Stimulated activated CD4-positive, alpha-beta T cell treated with anti-CD3 and anti-CD28 coated beads, Interleukin-4, amount 100 ng/mL, for 4 hours (primary cell): ENCODE data around the gene FGF23.
A peak's percentile ranks its signal among the peaks of the same experiment; 100 is the strongest.

Experiments
- DNase-seq, 2 experiments: peaks; one replicate each; pipeline ENCODE4 v3.0.0-alpha.2; 2020

The FGF23 gene

DNA sequence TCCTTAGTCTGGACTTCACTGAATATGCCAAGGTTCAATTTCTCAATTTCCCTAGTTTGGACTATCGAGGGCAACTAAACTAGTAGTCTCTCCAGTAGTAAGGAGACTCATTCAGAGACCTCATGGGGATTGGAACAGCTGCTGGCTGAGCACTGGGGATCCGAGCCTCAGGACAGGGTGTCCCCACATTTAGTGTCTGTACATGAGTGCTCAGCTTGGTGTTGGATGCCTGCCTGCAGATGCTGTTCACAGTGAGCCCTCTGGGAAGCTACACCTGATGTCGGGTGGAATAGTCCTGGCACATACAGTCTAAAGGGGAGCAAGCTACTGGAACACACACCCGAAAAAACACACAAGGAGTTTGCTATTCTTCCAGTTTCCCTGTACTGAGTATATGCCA is 820 bp upstream of the FGF23 start:
- no peak for DNase-seq

DNA sequence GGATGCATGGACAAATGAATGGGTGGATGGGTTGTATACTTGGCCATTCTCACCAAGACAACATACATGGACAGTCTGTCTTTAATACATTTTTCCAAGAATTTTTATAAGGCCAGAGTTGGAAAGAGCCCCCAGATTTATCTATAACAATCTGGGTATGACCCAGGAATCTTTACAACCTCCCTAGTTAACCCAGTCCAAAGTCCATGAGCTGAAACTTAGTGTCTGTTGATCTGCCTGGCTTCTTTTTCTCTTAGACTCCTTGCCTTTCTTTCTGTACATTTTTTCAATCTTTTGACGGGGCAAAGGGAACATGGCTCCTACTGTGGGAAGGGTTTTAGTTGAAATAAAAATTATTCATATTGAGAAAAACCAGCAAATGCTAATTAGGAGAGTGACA is 740 bp downstream of the FGF23 start:
- DNase-seq: no peak

DNA sequence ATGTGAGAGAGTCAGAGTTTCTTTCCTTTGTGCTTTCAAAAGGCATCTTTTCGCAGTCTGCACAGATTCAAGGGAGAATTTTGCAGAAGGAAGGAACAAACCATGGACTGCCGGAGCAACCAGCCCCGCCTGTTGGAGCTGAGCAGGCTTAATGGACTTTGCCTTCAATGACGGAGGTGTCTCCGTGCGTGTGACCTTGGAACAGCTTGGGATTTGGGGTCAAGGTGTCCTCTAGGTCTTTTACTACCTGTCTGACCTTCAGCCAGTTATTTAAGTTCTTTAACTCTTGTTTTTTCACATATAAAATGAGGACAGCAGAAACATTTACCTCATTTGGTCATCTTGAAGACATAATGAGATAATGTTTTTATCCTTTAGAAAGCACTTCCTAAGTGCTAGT is 4.1 kb downstream of the FGF23 start:
- no peak for DNase-seq

DNA sequence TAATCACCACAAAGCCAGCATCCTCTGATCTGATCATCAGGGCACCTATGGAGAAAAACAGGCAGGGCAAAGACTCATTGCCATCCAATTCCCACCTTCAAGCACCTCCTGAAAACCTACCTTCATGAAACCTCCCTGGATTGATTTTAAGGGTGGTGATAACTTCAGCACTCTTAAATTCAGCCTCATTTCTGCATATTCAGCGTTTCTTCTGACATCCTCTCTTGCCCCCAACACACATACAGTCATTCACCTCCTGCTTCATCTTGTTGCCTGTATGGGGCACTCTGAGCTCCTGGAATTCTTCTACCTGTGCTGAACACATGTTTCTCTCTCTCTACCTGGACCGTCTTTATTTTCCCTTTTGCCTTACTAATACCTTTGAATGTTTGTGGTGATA is 6.9 kb downstream of the FGF23 start:
- DNase-seq: no peak

DNA sequence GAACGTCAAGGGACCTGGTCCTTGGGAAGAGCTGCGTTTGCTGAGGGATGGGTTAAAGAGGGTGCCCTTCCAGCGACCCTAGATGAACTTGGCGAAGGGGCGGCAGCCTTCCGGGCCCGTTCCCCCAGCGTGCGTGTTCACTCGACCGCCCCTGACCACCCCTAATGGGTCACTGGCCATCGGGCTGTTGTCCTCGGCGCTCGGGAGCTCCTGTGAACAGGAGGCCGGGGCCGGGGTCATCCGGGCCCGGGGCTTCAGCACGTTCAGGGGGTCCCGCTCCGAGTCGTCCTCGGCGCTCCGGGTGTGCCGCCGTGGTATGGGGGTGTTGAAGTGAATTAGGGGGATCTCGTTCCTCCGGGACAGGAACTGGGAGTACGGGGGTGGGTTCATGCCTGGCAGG is 9.2 kb downstream of the FGF23 start:
- DNase-seq: no peak

DNA sequence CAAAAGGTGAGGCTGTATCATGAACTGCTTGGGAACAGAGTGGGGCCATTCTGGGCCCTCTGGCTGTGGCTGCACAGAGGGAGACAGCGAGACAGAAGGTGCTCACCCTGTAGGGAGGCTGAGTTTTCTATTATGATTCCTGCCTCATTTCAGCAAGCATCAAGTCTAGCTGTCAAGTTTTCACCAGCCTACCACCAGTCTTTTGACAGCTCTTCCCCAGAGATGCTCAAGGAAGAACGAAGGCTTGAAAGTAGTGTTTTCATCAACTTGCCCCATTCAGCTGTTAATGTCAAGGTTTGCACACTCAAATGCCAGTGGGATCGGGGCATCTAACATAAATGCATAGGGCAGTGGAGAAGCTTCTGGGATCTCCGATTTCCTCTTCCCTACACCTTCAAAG is 10.0 kb downstream of the FGF23 start:
- DNase-seq: no peak

DNA sequence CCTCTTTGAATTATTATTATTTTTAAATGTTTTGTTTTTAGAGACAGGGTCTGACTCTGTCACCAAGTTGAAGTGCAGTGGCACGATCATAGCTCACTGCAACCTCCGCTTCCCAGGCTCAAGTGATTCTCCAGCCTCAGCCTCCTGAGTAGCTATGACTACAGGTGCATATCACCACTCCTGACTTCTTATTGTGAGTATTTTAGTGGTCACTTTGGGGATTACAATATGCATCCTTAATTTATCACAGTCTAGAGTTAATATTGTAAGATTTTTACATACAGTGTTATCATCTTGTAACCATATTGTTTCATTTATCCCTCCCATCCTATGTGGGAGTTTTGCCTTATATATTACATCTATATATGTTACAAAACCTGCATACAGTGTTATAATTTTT is 13.4 kb downstream of the FGF23 start:
- DNase-seq: no peak

DNA sequence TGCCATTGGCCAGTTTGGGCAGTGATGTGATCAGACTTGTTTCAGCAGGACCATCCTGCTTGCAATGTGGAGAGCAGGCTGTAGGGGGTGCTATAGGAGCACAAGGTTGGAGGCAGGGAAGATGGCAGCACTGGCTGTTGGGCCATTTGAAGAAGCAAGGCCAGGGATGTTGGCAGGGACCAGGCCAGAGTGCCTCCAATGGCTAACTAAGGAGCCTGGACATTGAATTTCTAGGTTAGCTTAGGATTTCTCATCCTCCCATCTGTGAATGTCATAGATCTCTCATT is 23.5 kb downstream of the FGF23 start:
- DNase-seq: peak in 1 of 2 experiments; percentile 34

DNA sequence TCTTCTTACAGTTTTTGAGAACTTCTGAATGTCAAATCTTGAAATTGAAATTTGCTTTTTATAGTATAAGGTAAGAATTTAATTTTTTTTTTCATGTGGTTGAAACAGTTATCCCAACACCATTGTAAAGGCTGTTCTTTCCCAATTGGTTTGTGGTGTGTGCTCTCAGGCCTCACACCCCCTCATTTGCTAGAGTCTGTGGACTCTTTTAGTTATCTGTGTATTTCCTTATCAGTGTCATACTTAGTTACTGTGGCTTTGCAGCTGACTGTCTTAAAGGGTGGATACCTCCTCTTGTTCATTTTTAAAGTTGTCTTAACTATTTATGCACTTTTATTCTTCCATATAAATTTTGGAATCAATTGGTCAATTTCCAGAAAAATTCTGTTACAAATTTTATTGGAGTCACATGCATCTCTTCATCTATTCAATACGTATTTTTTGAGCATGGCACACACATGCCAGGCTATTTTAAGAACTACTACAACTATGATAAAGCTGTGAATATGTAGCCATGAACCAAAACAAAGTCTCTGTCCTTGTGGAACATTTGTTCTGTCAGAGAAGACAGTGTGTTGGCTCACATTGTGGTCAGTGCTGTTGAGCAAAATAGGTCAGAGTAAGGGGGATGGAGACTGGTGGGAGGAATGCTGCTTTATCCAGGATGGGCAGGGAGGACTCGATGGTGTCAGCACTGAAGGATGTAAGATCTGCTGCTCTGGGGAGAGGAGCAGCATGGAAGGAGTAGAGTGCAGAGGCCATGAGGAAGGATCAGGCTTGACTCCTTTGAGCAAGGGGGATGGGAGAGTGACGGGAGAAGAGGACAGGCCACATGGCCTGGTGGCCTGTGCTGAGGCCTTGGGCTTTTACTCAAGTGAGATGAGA is 24.1 kb downstream of the FGF23 start:
- DNase-seq: no peak

DNA sequence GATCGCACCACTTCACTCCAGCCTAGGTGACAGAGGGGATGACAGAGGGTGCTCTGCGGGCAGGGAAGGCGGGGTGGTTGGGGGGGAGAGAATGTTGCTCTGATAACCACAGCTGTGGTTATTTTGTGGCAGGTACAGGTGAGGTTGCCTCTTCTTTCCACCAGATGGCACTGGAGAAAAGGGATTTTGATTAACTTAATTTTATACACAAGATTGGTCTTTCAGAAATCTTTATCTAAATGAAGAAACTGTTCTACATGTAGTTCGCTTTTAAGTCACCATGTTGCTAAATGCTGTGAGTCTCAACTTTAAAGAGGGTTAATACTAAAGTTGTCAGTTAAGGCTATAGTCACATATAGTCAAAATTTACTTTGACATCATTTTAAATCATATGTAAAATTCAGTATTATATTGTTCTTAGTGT is 25.7 kb downstream of the FGF23 start:
- DNase-seq: peak in 1 of 2 experiments; percentile 27

DNA sequence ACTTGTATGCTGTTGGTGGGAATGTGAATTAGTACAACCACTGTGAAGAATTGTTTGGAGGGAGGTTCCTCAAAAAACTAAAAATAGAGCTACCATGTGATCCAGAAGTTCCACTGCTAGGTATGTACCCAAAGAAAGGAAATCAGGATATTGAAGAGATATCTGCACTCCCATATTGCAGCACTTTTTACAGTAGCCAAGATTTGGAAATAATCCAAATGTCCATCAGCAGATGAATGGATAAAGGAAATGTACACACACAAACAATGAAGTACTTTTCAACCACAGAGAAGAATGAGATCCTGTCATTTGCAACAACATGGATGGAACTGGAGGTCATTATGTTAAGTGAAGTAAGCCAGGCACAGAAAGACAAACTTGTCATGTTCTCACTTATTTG is 32.6 kb downstream of the FGF23 start:
- DNase-seq: no peak

DNA sequence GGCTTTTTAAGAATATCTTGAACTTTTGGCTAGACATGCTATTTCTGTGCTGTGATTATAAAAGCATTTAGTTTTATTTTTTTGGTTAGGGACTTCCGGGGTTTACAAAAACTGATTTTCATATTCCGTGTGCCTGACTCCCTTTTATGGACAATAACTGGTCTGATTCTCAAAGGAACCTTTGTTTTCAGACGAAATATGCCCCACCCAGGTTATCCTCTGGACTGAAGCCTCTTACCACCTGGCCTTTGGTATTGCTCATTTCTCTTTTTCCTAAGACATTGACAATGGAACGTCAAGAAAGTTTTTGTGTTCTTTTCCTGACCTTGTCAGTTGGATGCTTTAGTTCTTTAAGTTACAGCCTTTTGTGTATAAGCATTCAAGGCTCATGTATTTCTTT is 47.7 kb downstream of the FGF23 start:
- no peak for DNase-seq

DNA sequence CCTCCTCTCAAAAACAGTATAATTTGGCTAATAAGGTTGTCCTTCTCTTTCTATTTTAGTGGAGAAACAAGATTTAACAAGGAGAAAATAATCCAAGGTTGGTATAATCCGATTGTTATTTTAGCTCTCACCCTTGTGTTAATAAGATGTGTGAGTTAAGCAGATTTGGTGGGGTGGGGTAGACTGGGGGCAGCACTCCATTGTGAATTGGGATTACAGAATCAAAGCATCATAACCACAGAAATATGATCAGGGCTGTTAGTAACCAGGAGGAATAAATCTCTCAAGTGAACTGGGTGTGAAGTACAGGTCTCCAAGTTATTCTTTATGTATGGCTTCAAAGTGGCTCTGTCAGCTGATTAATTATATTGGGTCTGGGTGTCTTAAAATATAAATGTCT is 48.3 kb downstream of the FGF23 start:
- no peak for DNase-seq

DNA sequence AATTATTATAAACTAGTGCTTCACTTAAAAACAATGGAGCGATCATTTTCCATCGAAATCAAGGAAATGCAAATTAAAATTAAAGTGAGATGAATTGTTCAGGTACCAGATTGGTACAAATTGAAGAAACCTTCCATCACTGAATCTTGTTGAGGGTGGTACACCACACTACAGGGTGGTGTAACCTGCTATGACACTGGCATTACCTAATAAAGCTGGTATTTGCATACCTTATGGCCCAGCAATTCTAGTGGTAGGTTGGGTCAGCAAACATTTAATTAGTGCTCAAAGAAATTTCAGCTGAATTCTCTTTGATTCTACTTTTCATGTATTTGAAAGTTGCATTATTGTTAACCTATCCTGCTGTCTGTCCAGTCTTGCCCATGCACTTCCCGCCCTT is 49.3 kb downstream of the FGF23 start:
- no peak for DNase-seq

DNA sequence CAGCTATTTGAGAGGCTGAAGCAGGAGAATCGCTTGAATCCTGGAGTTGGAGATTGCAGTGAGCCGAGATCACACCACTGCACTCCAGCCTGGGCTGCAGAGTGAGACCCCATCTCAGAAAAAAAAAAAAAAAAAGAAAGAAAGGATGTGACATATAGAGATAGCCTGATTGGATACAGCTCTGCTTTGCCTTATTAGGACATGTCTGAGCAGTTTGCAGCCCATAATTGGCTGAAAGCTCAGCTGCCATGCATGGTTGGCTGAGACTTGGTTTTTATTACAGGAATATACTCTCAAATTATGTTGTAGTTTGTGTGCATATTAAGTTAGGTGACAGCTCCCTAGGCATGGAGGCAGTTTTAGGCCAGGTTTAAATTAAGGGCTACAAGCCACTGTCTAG is 52.2 kb downstream of the FGF23 start:
- no peak for DNase-seq

DNA sequence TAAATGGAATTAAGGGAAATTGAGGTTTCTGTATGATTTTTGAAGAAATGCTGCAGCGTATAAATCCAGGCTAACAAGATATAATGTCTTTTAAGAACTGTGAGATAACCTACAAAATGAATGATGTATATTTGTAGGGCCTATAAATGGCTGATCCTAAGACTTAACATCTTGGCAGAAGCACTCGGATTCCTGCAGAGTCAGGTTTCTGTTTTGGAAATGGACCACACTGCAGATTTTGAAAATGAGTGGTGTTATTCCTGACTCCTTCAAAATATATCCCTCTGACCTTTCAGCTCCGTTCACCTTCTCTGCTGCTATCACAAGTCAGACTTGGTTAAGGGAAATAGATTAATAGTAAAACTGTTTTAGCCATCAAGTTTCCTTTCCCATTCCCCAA is 53.5 kb downstream of the FGF23 start:
- no peak for DNase-seq

DNA sequence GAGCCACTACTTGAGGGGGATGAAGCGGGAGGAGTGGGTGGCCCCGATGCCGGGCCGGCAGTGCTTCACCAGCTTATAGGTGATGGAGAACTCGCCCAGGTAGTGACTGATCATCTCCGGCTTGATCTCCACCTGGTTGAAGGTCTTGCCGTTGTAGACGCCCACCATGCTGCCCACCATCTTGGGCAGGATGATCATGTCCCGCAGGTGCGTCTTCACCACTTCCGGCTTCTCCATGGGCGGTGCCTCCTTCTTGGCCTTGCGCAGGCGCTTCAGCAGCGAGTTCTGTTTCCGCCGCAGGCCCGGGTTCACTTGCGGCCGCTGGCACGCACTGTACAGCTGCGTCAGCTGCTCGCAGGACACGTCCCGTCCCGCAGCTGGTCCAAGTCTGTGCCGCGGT is 55.1 kb downstream of the FGF23 start:
- no peak for DNase-seq

DNA sequence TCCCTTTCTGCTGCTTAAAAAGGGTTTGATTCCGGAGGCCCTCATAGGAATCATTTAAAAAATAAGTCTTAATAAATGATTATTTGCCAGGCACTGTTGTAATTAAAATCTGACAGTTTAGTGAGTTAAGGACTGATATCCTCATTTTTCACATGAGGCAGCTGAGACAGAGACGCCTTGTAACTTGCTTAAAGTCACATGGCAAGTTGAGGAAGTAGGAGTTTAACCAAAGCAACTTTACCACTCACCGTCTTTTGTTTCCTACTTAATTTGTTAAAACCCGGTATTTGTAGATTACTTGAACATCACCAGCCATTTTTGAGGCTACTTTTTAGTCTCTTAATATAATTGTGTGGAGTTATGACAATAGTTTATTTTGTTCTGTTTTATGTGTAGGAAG is 56.1 kb downstream of the FGF23 start:
- no peak for DNase-seq

DNA sequence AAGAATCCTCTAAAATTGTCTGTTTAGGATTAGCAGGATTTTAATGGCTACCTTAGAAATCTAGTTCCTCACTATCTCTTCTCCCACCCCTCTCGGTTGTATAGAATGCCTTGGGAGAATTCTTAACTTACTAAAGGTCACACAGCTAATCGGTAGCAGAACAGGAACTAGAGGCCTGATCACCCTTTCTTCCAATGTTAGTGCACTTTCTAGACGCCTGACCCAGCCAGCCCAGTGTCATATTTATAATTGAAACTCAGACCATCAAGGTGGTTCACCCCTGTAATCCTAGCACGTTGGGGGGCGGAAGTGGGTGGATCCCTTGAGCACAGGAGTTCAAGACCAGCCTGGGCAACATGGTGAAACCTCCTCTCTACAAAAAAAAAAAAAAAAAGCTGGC is 56.8 kb downstream of the FGF23 start:
- DNase-seq: no peak

DNA sequence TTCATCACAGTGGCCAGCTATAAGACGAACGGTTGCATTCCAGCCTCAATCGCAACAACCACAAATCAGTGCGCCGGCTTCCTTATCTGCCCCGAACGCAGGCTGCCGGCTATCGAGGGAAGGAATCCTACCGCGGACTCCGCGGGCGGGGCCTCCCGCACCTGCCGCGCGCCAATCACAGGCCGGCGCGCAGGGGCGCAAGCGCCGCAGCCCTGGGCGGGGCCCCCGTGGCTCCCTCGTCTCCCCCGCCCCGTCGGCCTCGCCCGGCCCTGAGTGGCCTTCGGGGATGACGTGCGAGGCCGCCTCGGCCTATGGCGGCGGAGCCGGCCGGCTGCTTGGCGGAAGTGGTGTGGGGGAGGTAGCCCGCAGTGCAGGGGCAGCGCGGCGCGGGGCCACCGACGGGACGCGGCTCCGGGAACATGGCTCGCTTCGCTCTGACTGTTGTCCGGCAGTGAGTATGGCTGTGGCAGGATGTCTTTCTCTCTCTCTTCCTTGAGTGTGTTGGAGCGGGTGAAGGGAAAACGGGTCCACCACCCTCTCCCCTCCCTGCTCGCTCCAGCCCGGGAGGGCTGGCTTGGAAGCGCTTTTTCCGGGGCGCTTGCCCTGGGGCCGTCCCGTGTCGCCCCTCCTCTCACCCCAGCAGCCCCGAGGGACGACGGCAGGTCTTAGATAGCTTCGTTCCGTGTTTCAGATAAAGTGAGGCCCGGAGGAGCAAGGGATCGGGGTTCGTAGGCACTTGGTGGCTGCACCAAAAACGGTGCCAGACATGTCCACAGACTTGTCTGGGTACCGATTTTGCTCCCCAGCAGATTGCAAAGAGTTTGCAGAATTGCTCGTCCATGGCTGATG is 58.4 kb downstream of the FGF23 start, which contains the start of gene TIGAR:
TIGAR (plus strand) TSS at position 361 of the 849 bp plus-strand sequence; CDS start at position 420, 59 bp downstream.
- peak; percentile 88 for DNase-seq

DNA sequence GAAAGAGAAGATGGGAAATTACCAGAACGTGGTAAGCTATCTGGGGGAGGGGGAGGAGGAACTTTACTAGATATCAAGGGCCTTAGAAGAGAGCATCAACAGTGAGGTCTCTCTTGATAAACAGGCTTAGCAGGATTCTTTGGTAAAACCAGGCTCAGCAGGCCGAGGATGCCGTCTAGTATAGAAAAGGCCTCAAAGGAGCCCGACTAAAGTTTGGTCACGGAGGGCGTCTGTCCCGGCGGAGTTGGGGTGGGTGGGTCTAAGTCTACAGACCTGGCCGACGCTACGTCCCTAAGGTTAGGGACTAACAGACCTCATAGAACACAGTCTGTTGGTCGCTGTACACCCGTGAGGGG is 59.0 kb downstream of the FGF23 start:
- DNase-seq: no peak
